GM12878 (cell line): ENCODE data around the gene PCK2. TPM values are rescaled to one million over a fixed set of nuclear protein-coding genes. Genes with fewer than 3 reads are reported as not detected.

Experiments
- CHD1 ChIP-seq: IDR thresholded peaks from 2 replicates; pipeline ENCODE4 v1.6.1; 2012; ENCODE audit warnings: low read depth, low read length, improper control_type of control experiment
- E2F8 ChIP-seq: fragments of 450-650 bp; IDR thresholded peaks from 2 replicates; pipeline ENCODE4 v1.6.1; 2018; ENCODE audit warnings: mild to moderate bottlenecking, low read depth, moderate library complexity; ENCODE audit not compliant: partially characterized antibody
- EGR1 ChIP-seq, 2 experiments: IDR thresholded peaks; 1 replicate in 1 of 2; 2 replicates in 1 of 2; pipeline ENCODE4 v1.6.1; 2011 to 2012; ENCODE audit warnings: low read depth in 2 of 2, low read length in 2 of 2, borderline replicate concordance in 1 of 2, mild to moderate bottlenecking in 1 of 2, moderate library complexity in 1 of 2
- ESRRA ChIP-seq: IDR thresholded peaks from 2 replicates; pipeline ENCODE4 v1.6.1; 2012; ENCODE audit warnings: mild to moderate bottlenecking, low read length, improper control_type of control experiment
- FOXM1 ChIP-seq: IDR thresholded peaks from 2 replicates; pipeline ENCODE4 v1.6.1; 2012; ENCODE audit warnings: low read depth, mild to moderate bottlenecking, inconsistent platforms, low read length, moderate library complexity
- JUND ChIP-seq: IDR thresholded peaks from 2 replicates; pipeline ENCODE4 v1.6.1; 2012; ENCODE audit warnings: low read depth, mild to moderate bottlenecking, low read length, improper control_type of control experiment, moderate library complexity
- KAT2A ChIP-seq: conservative IDR thresholded peaks from 2 replicates; pipeline ENCODE4 v1.6.1; 2011; ENCODE audit warnings: low read depth, low read length; ENCODE audit not compliant: control insufficient read depth
- KDM1A ChIP-seq: fragments of 200-600 bp; sonication (generic); IDR thresholded peaks from 2 replicates; pipeline ENCODE4 v1.6.1; 2016; ENCODE audit warnings: borderline replicate concordance
- NR2C2 ChIP-seq: IDR thresholded peaks from 2 replicates; pipeline ENCODE4 v1.6.1; 2011; ENCODE audit warnings: borderline replicate concordance, low read depth; ENCODE audit not compliant: control insufficient read depth, insufficient read length
- PAX5 ChIP-seq: IDR thresholded peaks from 2 replicates; pipeline ENCODE4 v1.6.1; 2011; ENCODE audit warnings: low read depth, low read length, borderline replicate concordance
- PBX3 ChIP-seq: IDR thresholded peaks from 2 replicates; pipeline ENCODE4 v1.6.1; 2011; ENCODE audit warnings: mild to moderate bottlenecking, low read depth, low read length, moderate library complexity; ENCODE audit not compliant: insufficient replicate concordance
- POLR2AphosphoS2 ChIP-seq: IDR thresholded peaks from 2 replicates; pipeline ENCODE4 v1.6.1; 2011; ENCODE audit warnings: low read depth, mild to moderate bottlenecking, low read length, improper control_type of control experiment, moderate library complexity
- RBBP5 ChIP-seq: fragments of 200-600 bp; sonication (generic); conservative IDR thresholded peaks from 2 replicates; pipeline ENCODE4 v1.6.1; 2016
- SREBF2 ChIP-seq: IDR thresholded peaks from 2 replicates; pipeline ENCODE4 v1.6.1; 2012; ENCODE audit warnings: mild to moderate bottlenecking, low read length
- STAT1 ChIP-seq: fragments of 450-650 bp; conservative IDR thresholded peaks from 2 replicates; pipeline ENCODE4 v1.6.1; 2014; ENCODE audit warnings: antibody characterized with exemption, mild to moderate bottlenecking
- SUPT20H ChIP-seq: IDR thresholded peaks from 2 replicates; pipeline ENCODE4 v1.6.1; 2011; ENCODE audit warnings: low read depth, mild to moderate bottlenecking, low read length, moderate library complexity, borderline replicate concordance; ENCODE audit not compliant: control insufficient read depth
- TBL1XR1 ChIP-seq: IDR thresholded peaks from 2 replicates; pipeline ENCODE4 v1.6.1; 2012; ENCODE audit warnings: low read depth, low read length, improper control_type of control experiment
- polyA plus RNA-seq, 11 experiments: library from polyadenylated mRNA; depleted of rRNA in 4 of 11; unstranded in 6 of 11; stranded (reverse) in 5 of 11; fragments of >200 nt; fragmentation: Nextera tagmentation in 4 of 11; fragmentation: Illumina TruSeq in 1 of 11; extraction: Ambion mirVana in 4 of 11; extraction: Trizol in 1 of 11; gene quantifications; 1 replicate in 1 of 11; 2 replicates in 10 of 11; pipeline versions ENCODE4 v1.2.1 to v1.2.3, GENCODE V29; 2011 to 2016; ENCODE audit warnings: inconsistent platforms in 2 of 11, missing spikeins in 2 of 11, low read depth in 1 of 11
- total RNA-seq, 4 experiments: library from RNA; depleted of rRNA in 3 of 4; stranded (reverse); fragments of >200 nt in 3 of 4; fragmentation: Illumina TruSeq in 1 of 4; extraction: Trizol in 1 of 4; gene quantifications; 2 replicates each; pipeline versions ENCODE4 v1.2.1 to v1.2.3, GENCODE V29; 2013 to 2021
- TF ChIP-seq, protein P1 (sequence below): fragments of 450-650 bp; IDR thresholded peaks from 2 replicates; pipeline ENCODE4 v1.6.1; 2016; ENCODE audit warnings: mild to moderate bottlenecking, moderate library complexity, borderline replicate concordance
- TF ChIP-seq, protein P2 (sequence below): fragments of 150-350 bp; IDR thresholded peaks from 2 replicates; pipeline ENCODE4 v1.6.1; 2014; ENCODE audit warnings: mild to moderate bottlenecking, low read depth, low read length

Gene PCK2
- total and polyA plus RNA-seq, 10 of the 15 experiments (the other 5 are each of a cell fraction or from before 2014, with no cell fraction given) = 6.6 to 110 (median 44.6) TPM

DNA sequence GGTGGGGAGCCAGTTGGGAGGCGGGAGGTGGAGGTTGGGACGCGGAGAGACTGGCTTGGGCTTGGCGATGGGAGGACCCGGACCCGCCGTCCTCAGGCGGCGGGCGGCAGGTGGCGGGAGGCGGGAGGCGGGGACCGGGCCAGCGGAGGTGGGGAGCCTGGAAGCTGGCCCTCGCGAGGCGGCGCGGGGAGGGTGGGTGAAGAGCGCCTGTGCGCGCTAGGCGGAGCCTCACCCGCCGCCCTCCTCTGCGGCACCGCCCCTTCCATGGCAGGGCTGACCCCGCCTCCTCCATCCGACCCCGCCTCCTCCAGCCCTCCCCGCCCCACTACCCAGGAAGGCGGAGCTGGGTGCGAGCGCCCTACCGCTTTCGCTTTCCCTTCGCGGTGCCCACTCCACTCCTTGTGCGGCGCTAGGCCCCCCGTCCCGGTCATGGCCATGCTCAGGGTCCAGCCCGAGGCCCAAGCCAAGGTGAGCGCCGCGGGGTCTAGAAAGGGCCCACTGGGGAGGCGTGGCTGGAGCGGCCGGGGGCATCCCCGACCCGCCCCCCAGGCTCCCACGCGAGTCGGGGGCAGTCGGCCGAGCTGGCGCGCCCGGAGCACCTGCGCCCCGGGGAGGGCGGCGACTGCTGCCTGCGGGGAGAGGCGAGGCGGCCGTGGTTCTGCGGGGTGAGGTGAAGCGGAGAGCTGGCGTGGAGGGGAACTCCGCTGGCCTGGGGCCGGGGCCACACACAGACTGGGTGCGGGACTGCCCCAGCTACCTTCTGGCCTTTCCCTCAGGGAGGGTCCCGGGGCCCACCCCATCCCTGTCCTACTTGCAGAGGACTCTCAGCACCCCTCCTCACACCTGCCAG, 41.9 kb downstream of the PCK2 start, which contains the start of gene PSME1 (continued):
- TF ChIP-seq, protein P1, sequence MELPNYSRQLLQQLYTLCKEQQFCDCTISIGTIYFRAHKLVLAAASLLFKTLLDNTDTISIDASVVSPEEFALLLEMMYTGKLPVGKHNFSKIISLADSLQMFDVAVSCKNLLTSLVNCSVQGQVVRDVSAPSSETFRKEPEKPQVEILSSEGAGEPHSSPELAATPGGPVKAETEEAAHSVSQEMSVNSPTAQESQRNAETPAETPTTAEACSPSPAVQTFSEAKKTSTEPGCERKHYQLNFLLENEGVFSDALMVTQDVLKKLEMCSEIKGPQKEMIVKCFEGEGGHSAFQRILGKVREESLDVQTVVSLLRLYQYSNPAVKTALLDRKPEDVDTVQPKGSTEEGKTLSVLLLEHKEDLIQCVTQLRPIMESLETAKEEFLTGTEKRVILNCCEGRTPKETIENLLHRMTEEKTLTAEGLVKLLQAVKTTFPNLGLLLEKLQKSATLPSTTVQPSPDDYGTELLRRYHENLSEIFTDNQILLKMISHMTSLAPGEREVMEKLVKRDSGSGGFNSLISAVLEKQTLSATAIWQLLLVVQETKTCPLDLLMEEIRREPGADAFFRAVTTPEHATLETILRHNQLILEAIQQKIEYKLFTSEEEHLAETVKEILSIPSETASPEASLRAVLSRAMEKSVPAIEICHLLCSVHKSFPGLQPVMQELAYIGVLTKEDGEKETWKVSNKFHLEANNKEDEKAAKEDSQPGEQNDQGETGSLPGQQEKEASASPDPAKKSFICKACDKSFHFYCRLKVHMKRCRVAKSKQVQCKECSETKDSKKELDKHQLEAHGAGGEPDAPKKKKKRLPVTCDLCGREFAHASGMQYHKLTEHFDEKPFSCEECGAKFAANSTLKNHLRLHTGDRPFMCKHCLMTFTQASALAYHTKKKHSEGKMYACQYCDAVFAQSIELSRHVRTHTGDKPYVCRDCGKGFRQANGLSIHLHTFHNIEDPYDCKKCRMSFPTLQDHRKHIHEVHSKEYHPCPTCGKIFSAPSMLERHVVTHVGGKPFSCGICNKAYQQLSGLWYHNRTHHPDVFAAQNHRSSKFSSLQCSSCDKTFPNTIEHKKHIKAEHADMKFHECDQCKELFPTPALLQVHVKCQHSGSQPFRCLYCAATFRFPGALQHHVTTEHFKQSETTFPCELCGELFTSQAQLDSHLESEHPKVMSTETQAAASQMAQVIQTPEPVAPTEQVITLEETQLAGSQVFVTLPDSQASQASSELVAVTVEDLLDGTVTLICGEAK = no peak
- TF ChIP-seq TBL1XR1 (no peak), EGR1 (IDR thresholded peaks at IDR 0.05; ENCODE audit: borderline replicate concordance in 1 of 2, low read depth in 2 of 2, low read length in 2 of 2) (0 out of 3 replicates have a peak, but pooled peaks of 1 of the 2 experiments have one; percentile 27), PAX5 (0 out of 2 replicates have a peak, but pooled peaks have one; percentile 11), FOXM1 (no peak), E2F8 (no peak), ESRRA (no peak), KDM1A (no peak), KAT2A (no peak), CHD1 (no peak), RBBP5 (0 out of 2 replicates have a peak, but pooled peaks have one; percentile 62), POLR2AphosphoS2 (0 out of 2 replicates have a peak, but pooled peaks have one; percentile 42), JUND (no peak), NR2C2 (no peak), PBX3 (no peak), SREBF2 (no peak), STAT1 (peak; percentile 90; the same call in 1 of the 2 replicates), SUPT20H (no peak)
- TF ChIP-seq, protein P2, sequence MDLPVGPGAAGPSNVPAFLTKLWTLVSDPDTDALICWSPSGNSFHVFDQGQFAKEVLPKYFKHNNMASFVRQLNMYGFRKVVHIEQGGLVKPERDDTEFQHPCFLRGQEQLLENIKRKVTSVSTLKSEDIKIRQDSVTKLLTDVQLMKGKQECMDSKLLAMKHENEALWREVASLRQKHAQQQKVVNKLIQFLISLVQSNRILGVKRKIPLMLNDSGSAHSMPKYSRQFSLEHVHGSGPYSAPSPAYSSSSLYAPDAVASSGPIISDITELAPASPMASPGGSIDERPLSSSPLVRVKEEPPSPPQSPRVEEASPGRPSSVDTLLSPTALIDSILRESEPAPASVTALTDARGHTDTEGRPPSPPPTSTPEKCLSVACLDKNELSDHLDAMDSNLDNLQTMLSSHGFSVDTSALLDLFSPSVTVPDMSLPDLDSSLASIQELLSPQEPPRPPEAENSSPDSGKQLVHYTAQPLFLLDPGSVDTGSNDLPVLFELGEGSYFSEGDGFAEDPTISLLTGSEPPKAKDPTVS = no peak
